ENCODE measurements around the gene FZD10. TPM values are rescaled to one million over a fixed set of nuclear protein-coding genes. Genes with fewer than 3 reads are reported as not detected.
A peak's percentile ranks its signal among the peaks of the same experiment; 100 is the strongest.

FZD10 gene
- total RNA-seq, 4 donors from 2014 or later = 1.2 to 4.7 (median 2.5) TPM

- 68 to 83% methylated on average over 21 of the region's 21 CpGs for WGBS, 2 donors
- intact Hi-C loops (cut with DNase I) = no loop called here
- Histone ChIP-seq H3K4me3 (replicated peaks in 1 of 3) (no peak overlapping the region), H3K36me3 (no peaks in the 10 kb centered on the region), H3K4me1 (no peaks in the 10 kb centered on the region), H3K27ac (peak overlapping the region in 2 of 3 donors; percentile 50 to 68), H3K27me3 (no peaks in the 10 kb centered on the region), H3K9me3 (no peaks in the 10 kb centered on the region)
- peak; percentile 21 to 24 for DNase-seq
- TF ChIP-seq POLR2A (IDR thresholded peaks at IDR 0.05) = no peak
These were observed 34.1 kb upstream of the FZD10 start for GRCh38 chr12:130127912-130128789.

- no peaks in the 10 kb centered on the region for H3K9me3 ChIP-seq
These were observed 33.2 kb upstream of the FZD10 start for GRCh38 chr12:130128790-130129735.

GRCh38 chr12:130130346-130130745 lies 31.9 kb upstream of the FZD10 start:
- Histone ChIP-seq H3K27me3 (no peaks in the 10 kb centered on the region), H3K4me1 (no peaks in the 10 kb centered on the region), H3K4me3 (replicated peaks in 1 of 3) (no peak overlapping the region), H3K9me3 (no peaks in the 10 kb centered on the region), H3K36me3 (no peaks in the 10 kb centered on the region), H3K27ac (no peak overlapping the region)
- TF ChIP-seq CTCF (IDR thresholded peaks at IDR 0.05) (no peak), POLR2A (IDR thresholded peaks at IDR 0.05) (no peak)
- DNase-seq = no peak
- 75 to 77% methylated on average over 6 of the region's 6 CpGs for WGBS, 2 donors
- intact Hi-C loops (cut with DNase I) = no loop called here

More at GRCh38 chr12:130128790-130129735, 33.2 kb upstream of the FZD10 start:
- H3K4me3 ChIP-seq (replicated peaks in 1 of 3) = no peak overlapping the region
- intact Hi-C loops (cut with DNase I) = no loop called here
- peak overlapping the region in 2 of 3 donors; percentile 17 to 33 for H3K27ac ChIP-seq
- H3K27me3 ChIP-seq = no peaks in the 10 kb centered on the region
- TF ChIP-seq CTCF (IDR thresholded peaks at IDR 0.05) (no peak), POLR2A (IDR thresholded peaks at IDR 0.05) (no peak)
- 75 to 88% methylated on average over 15 of the region's 15 CpGs for WGBS, 2 donors
- DNase-seq = no peak
- no peaks in the 10 kb centered on the region for H3K36me3 ChIP-seq
- H3K4me1 ChIP-seq = no peaks in the 10 kb centered on the region

GRCh38 chr12:130131025-130131424 lies 31.2 kb upstream of the FZD10 start:
- WGBS, 2 donors = 64 to 78% methylated on average over 12 to 14 of the region's 14 CpGs
- intact Hi-C loops (cut with DNase I) = no loop called here
- no peak overlapping the region for H3K27ac ChIP-seq
- H3K4me3 ChIP-seq (replicated peaks in 1 of 3) = no peak overlapping the region
- TF ChIP-seq CTCF (IDR thresholded peaks at IDR 0.05) = no peak
- no peak for TF ChIP-seq POLR2A (IDR thresholded peaks at IDR 0.05)
- no peaks in the 10 kb centered on the region for H3K9me3 ChIP-seq
- DNase-seq = no peak
- H3K27me3 ChIP-seq = no peaks in the 10 kb centered on the region
- H3K4me1 ChIP-seq = no peaks in the 10 kb centered on the region
- H3K36me3 ChIP-seq = no peaks in the 10 kb centered on the region

- Histone ChIP-seq H3K27ac (no peak overlapping the region), H3K36me3 (no peaks in the 10 kb centered on the region), H3K4me3 (replicated peaks in 1 of 3) (no peak overlapping the region), H3K4me1 (no peaks in the 10 kb centered on the region), H3K27me3 (no peaks in the 10 kb centered on the region), H3K9me3 (no peaks in the 10 kb centered on the region)
- no peak for DNase-seq
- intact Hi-C loops (cut with DNase I) = no loop called here
- TF ChIP-seq CTCF (IDR thresholded peaks at IDR 0.05) (no peak), POLR2A (IDR thresholded peaks at IDR 0.05) (no peak)
- 59 to 62% methylated on average over 8 of the region's 8 CpGs for WGBS, 2 donors
These were observed 30.5 kb upstream of the FZD10 start for GRCh38 chr12:130131801-130132200.

Measured in thyroid gland (tissue), 4 donors.